Common myeloid progenitor, CD34-positive (primary cell): ENCODE data around the gene GJC2.

Experiments
- CTCF ChIA-PET: fragments of 350-600 bp; sonication (Branson Sonifier 250); formaldehyde crosslinking; loops from one replicate; lab custom pipeline; 2021; ENCODE audit warnings: antibody characterized with exemption; lab: Charles Lee
- POLR2A ChIA-PET: fragments of 350-600 bp; sonication (Branson Sonifier 250); formaldehyde crosslinking; loops from one replicate; lab custom pipeline; 2021; ENCODE audit warnings: antibody characterized with exemption; lab: Charles Lee
- DNase-seq, 3 donors: peaks; one replicate each; pipeline versions ENCODE4 v3.0.0 to v3.0.0-alpha.2; 2013
- H3K27ac ChIP-seq, 2 experiments: 1 replicate in 1 of 2; 2 replicates in 1 of 2; pipeline ENCODE4 v1.7.0; 2013; ENCODE audit warnings: inconsistent platforms in 2 of 2, low read length in 2 of 2, mild to moderate bottlenecking in 2 of 2, low read depth in 1 of 2, moderate library complexity in 1 of 2; ENCODE audit not compliant: severe bottlenecking in 2 of 2, insufficient read depth in 1 of 2, poor library complexity in 1 of 2
- H3K27me3 ChIP-seq, 5 experiments: replicated peaks in 2 of 5; 1 replicate in 3 of 5; 2 replicates in 2 of 5; pipeline versions ENCODE4 v1.6.1 to v1.7.0; 2013; ENCODE audit warnings: low read length in 4 of 5, mild to moderate bottlenecking in 2 of 5, moderate library complexity in 2 of 5, inconsistent platforms in 1 of 5; ENCODE audit not compliant: insufficient read depth in 5 of 5, control insufficient read depth in 4 of 5
- H3K36me3 ChIP-seq, 4 experiments: 1 replicate in 2 of 4; 2 replicates in 2 of 4; pipeline versions ENCODE4 v1.6.1 to v1.7.0; 2013; ENCODE audit warnings: low read length in 3 of 4, control low read depth in 1 of 4, mild to moderate bottlenecking in 1 of 4; ENCODE audit not compliant: control insufficient read depth in 4 of 4, insufficient read depth in 4 of 4
- H3K4me1 ChIP-seq, 4 experiments: 1 replicate in 3 of 4; 2 replicates in 1 of 4; pipeline versions ENCODE4 v1.6.1 to v1.7.1; 2013; ENCODE audit warnings: low read length in 3 of 4, mild to moderate bottlenecking in 3 of 4, control low read depth in 1 of 4, inconsistent platforms in 1 of 4, moderate library complexity in 1 of 4; ENCODE audit not compliant: control insufficient read depth in 4 of 4, insufficient read depth in 4 of 4; ENCODE audit errors: control extremely low read depth in 1 of 4
- H3K4me3 ChIP-seq, 7 experiments: 1 replicate in 4 of 7; 2 replicates in 3 of 7; pipeline versions ENCODE4 v1.5.1 to v1.7.0; 2013; ENCODE audit warnings: mild to moderate bottlenecking in 7 of 7, low read length in 6 of 7, moderate library complexity in 6 of 7, inconsistent platforms in 2 of 7, low read depth in 2 of 7, control low read depth in 1 of 7; ENCODE audit not compliant: insufficient read depth in 4 of 7, control insufficient read depth in 1 of 7; ENCODE audit errors: extremely low read depth in 1 of 7
- H3K9me3 ChIP-seq, 5 experiments: 1 replicate in 4 of 5; 2 replicates in 1 of 5; pipeline versions ENCODE4 v1.6.1 to v1.7.1; 2013; ENCODE audit warnings: low read length in 4 of 5, mild to moderate bottlenecking in 2 of 5, inconsistent platforms in 1 of 5, low read depth in 1 of 5, moderate library complexity in 1 of 5; ENCODE audit not compliant: control insufficient read depth in 4 of 5, insufficient read depth in 2 of 5; ENCODE audit errors: control extremely low read depth in 1 of 5
- WGBS: methylation state at CpG from one replicate; pipeline ENCODE4 v1.1.5; 2013; ENCODE audit not compliant: insufficient coverage; 5-methylcytosine and 5-hydroxymethylcytosine counted together

The GJC2 gene

DNA sequence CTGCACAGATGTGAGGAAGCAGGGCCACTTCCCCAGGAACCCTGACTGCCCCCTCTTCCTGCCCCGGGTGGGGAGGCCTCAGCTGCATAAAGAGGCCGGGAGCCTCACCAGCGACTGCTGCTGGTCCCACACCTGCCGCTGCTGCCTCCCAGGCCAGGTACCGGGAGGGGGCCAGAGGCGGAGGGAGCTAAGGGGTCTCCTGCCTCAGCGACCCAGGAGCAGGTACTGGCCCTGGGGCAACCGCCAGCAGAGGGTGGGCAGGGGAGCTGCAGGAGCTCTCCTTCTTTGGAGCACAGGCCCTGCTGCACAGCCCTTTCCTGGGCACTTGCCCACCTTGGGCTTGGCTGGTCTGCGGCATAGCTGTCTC lies 6.8 kb downstream of the GJC2 start:
- Histone ChIP-seq H3K4me1 (peaks cover 0 to 34% (median 26%) of the 10 kb centered on the region in 4 experiments), H3K4me3 (peak overlapping the region in 6 of 7 experiments; percentile 48 to 71 (median 66)), H3K36me3 (peaks cover 0 to 5% (median 0%) of the 10 kb centered on the region in 4 experiments), H3K9me3 (no peaks in the 10 kb centered on the region), H3K27ac (peak overlapping the region; percentile 25 to 44), H3K27me3 (no peaks in the 10 kb centered on the region)
- POLR2A ChIA-PET, result interaction anchor here (0.6 to 1.3 kb wide), 3 partner anchors 9 to 1288 kb away, joined by 3 to 7 read pairs (median 4); partner anchors contain the start of genes GUK1 and IBA57
- CTCF ChIA-PET, result interaction anchor here (0.7 to 1.7 kb wide), 5 partner anchors 9 to 157 kb away, joined by 3 to 9 read pairs (median 4); partner anchors contain the start of gene IBA57
- 2% methylated on average over 7 of the region's 9 CpGs for WGBS
- DNase-seq, result peak in 2 of 3 donors; percentile 75 to 84

DNA sequence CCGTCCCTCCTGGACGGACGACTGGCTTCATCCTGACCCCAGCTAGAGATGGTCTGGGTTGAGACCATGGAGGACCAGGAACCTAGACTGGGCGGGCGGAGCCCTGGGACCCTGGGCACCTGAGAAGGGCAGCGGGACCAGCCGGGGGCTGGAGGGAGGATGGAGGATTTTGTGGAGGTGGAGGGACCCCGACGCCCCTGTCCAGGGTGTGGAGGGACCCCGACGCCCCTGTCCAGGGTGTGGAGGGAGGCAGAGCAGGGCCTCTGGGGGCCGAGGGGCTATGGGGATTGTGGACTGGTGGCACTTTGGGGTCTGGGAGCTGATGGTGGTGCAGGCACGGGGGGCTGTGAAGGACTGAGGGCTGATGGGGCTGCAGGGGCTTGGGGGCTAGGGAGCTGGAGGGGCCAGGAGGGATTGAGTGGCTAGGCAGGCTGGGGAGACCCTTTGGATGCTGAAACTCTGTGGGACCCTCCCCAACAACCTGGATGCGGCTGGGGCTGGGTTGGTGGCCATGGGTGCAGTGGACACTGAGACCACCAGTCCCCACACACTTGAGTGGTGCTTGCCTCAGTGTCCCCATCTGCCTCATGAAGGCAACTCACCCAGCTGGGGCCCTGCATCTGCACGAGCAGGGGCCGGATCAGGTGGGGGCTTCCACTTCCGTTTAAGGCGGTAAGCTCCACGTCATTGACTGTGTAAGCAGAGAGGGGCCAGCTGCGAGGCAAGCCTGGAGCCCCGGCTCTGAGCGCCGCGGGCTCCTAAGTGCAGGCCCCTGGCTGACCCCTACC lies 7.4 kb downstream of the GJC2 start:
- no peaks in the 10 kb centered on the region for H3K9me3 ChIP-seq
- ChIA-PET CTCF (interaction anchor here (0.7 to 1.7 kb wide), 4 partner anchors 9 to 158 kb away, joined by 3 to 9 read pairs (median 4); partner anchors contain the start of gene IBA57), POLR2A (interaction anchor here (0.6 to 1.3 kb wide), 4 partner anchors 9 to 1287 kb away, joined by 3 to 7 read pairs (median 4); partner anchors contain the start of genes GUK1 and IBA57)
- peak overlapping the region in 6 of 7 experiments; percentile 48 to 71 (median 66) for H3K4me3 ChIP-seq
- H3K4me1 ChIP-seq, result peaks cover 0 to 40% (median 32%) of the 10 kb centered on the region in 4 experiments
- H3K36me3 ChIP-seq, result peaks cover 0 to 5% (median 0%) of the 10 kb centered on the region in 4 experiments
- WGBS, result 24% methylated on average over 20 of the region's 24 CpGs
- no peaks in the 10 kb centered on the region for H3K27me3 ChIP-seq
- DNase-seq, result peak in 2 of 3 donors; percentile 53 to 63
- peak overlapping the region; percentile 25 to 44 for H3K27ac ChIP-seq

DNA sequence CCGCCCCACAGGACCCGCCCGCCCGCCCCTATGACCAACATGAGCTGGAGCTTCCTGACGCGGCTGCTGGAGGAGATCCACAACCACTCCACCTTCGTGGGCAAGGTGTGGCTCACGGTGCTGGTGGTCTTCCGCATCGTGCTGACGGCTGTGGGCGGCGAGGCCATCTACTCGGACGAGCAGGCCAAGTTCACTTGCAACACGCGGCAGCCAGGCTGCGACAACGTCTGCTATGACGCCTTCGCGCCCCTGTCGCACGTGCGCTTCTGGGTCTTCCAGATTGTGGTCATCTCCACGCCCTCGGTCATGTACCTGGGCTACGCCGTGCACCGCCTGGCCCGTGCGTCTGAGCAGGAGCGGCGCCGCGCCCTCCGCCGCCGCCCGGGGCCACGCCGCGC lies 8.0 kb downstream of the GJC2 start:
- Histone ChIP-seq H3K4me3 (peak overlapping the region in 1 of 7 experiments; percentile 69), H3K36me3 (peaks cover 0 to 5% (median 0%) of the 10 kb centered on the region in 4 experiments), H3K27ac (no peak overlapping the region), H3K9me3 (no peaks in the 10 kb centered on the region), H3K4me1 (peaks cover 0 to 46% (median 38%) of the 10 kb centered on the region in 4 experiments), H3K27me3 (no peaks in the 10 kb centered on the region)
- 88% methylated on average over 35 of the region's 43 CpGs for WGBS
- ChIA-PET CTCF (interaction anchor here (1.2 to 1.7 kb wide), 2 partner anchors 8 to 39 kb away, joined by 3 to 9 read pairs; partner anchors contain the start of gene IBA57), POLR2A (interaction anchor here (0.6 to 1.3 kb wide), 2 partner anchors 8 to 17 kb away, joined by 3 to 4 read pairs; partner anchors contain the start of genes GUK1 and IBA57)
- DNase-seq, result no peak

DNA sequence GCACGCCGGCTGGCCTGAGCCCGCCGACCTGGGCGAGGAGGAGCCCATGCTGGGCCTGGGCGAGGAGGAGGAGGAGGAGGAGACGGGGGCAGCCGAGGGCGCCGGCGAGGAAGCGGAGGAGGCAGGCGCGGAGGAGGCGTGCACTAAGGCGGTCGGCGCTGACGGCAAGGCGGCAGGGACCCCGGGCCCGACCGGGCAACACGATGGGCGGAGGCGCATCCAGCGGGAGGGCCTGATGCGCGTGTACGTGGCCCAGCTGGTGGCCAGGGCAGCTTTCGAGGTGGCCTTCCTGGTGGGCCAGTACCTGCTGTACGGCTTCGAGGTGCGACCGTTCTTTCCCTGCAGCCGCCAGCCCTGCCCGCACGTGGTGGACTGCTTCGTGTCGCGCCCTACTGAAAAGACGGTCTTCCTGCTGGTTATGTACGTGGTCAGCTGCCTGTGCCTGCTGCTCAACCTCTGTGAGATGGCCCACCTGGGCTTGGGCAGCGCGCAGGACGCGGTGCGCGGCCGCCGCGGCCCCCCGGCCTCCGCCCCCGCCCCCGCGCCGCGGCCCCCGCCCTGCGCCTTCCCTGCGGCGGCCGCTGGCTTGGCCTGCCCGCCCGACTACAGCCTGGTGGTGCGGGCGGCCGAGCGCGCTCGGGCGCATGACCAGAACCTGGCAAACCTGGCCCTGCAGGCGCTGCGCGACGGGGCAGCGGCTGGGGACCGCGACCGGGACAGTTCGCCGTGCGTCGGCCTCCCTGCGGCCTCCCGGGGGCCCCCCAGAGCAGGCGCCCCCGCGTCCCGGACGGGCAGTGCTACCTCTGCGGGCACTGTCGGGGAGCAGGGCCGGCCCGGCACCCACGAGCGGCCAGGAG lies 8.6 kb downstream of the GJC2 start:
- H3K9me3 ChIP-seq, result no peaks in the 10 kb centered on the region
- ChIA-PET POLR2A (no interaction called here), CTCF (interaction anchor here (1.4 to 2.0 kb wide), 2 partner anchors 10 to 28 kb away, joined by 4 to 6 read pairs; no protein-coding TSS in a partner anchor)
- no peaks in the 10 kb centered on the region for H3K27me3 ChIP-seq
- no peak overlapping the region for H3K4me3 ChIP-seq
- H3K27ac ChIP-seq, result no peak overlapping the region
- DNase-seq, result no peak
- peaks cover 0 to 5% (median 0%) of the 10 kb centered on the region in 4 experiments for H3K36me3 ChIP-seq
- 95% methylated on average over 72 of the region's 98 CpGs for WGBS
- peaks cover 0 to 52% (median 45%) of the 10 kb centered on the region in 4 experiments for H3K4me1 ChIP-seq

DNA sequence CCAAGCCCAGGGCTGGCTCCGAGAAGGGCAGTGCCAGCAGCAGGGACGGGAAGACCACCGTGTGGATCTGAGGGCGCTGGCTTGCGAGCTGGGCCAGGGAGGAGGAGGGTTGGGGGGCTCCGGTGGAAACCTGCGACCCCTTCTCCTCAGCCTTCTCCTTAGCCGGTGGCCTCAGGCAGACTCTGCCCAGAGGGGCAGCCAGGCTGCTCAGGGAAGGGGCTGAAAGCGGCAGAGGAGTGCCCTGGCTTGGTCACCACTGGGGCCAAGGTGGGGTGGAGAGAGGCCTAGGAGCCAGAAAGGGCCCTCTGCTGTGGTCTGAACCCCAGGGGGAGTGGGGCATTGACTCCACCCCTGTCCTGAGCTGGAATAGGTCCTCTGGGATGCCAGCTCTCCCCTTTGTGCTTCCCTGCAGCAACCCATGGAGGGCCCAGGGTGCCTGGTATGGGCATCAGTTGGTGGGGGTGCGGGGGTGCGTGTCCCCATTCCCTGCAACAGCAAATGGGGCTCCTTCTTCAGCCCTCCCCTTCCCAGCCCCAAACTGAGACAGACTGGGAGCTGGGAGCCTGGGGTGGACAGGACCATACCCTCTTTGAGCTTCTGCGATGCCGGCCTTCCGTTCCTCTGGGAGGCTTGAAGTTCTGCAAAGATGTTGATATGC lies 9.4 kb downstream of the GJC2 start:
- Histone ChIP-seq H3K36me3 (peaks cover 0 to 5% (median 0%) of the 10 kb centered on the region in 4 experiments), H3K4me1 (peaks cover 0 to 57% (median 51%) of the 10 kb centered on the region in 4 experiments), H3K9me3 (no peaks in the 10 kb centered on the region), H3K27me3 (no peaks in the 10 kb centered on the region), H3K4me3 (no peak overlapping the region), H3K27ac (no peak overlapping the region)
- no peak for DNase-seq
- WGBS, result 90% methylated on average over 6 of the region's 14 CpGs
- ChIA-PET POLR2A (no interaction called here), CTCF (interaction anchor here (1.4 to 2.0 kb wide), 2 partner anchors 10 to 28 kb away, joined by 4 to 6 read pairs; no protein-coding TSS in a partner anchor)

DNA sequence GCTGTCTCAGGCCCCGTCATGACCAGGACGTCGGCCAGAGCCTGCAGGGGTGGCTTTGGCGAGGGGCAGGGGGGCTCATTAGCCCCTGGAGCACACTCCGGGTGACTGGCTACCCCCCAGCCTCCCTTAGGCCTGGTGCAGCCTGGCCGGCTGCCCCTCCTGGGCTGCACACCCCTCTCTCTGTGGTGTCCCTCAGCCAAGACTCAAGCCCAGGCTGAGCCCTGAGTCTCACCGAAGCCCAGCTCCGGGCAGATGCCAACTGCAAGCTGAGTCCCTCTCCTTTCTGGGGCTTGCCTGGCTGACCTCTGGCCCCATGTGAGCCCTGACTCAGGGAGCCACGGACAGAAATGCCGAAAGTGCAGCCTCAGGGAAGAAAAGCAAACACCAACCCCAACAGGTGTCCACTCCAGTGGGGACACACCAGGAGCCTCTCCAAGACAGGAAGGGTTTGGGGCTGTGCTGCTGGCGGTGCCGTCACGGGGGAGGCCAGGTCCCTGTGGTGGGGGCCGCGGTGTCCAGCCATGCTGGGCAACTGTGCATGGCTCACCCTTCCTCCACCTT lies 10.6 kb downstream of the GJC2 start:
- H3K4me1 ChIP-seq, result peaks cover 2 to 65% (median 57%) of the 10 kb centered on the region in 4 experiments
- H3K27me3 ChIP-seq, result no peaks in the 10 kb centered on the region
- CTCF ChIA-PET, result interaction anchor here (1.4 to 2.0 kb wide), 2 partner anchors 12 to 29 kb away, joined by 4 to 6 read pairs; no protein-coding TSS in a partner anchor
- peaks cover 0 to 5% (median 0%) of the 10 kb centered on the region in 4 experiments for H3K36me3 ChIP-seq
- no peak overlapping the region for H3K4me3 ChIP-seq
- WGBS, result 97% methylated on average over 14 of the region's 15 CpGs
- no peak overlapping the region for H3K27ac ChIP-seq
- POLR2A ChIA-PET, result no interaction called here
- no peak for DNase-seq
- H3K9me3 ChIP-seq, result no peaks in the 10 kb centered on the region
